Uterus (tissue), 2 donors: ENCODE measurements around the gene REG3A.

Experiments used
- CTCF ChIP-seq, 4 experiments: fragments of 200-600 bp in 2 of 4; fragments of 450-650 bp in 2 of 4; sonication (generic) in 2 of 4; IDR thresholded peaks; one replicate each; pipeline ENCODE4 v1.5.1; 2016 to 2019; ENCODE audit warnings: antibody characterized with exemption in 4 of 4, mild to moderate bottlenecking in 2 of 4, moderate library complexity in 1 of 4
- POLR2A ChIP-seq, 2 donors: fragments of 450-650 bp; IDR thresholded peaks; one replicate each; pipeline ENCODE4 v1.6.1; 2016; ENCODE audit warnings: antibody characterized with exemption in 2 of 2, mild to moderate bottlenecking in 1 of 2, moderate library complexity in 1 of 2

GRCh38 chr2:79178076-79178674 lies 18.6 kb upstream of the REG3A start:
- TF ChIP-seq CTCF (IDR thresholded peaks at IDR 0.05) (no peak), POLR2A (IDR thresholded peaks at IDR 0.05) (no peak)
